ENCODE data around the gene DPH1.

GRCh38 chr17:2060385-2060658, 30.4 kb downstream of the DPH1 start:
- TF ChIP-seq CTCF (IDR thresholded peaks at IDR 0.05) (no peak), EP300 (IDR thresholded peaks at IDR 0.05) (no peak)
